H1 (cell line): Measurements from ENCODE around the gene CCDC33. TPM values are rescaled to one million over a fixed set of nuclear protein-coding genes. Genes with fewer than 3 reads are reported as not detected.

ENCODE experiments used
- ATF3 ChIP-seq: IDR thresholded peaks from 2 replicates; pipeline ENCODE4 v1.6.1; 2011; ENCODE audit warnings: low read depth, mild to moderate bottlenecking, low read length; ENCODE audit not compliant: insufficient read depth
- HDAC2 ChIP-seq, 2 experiments: fragments of 300-600 bp in 1 of 2; sonication (generic) in 1 of 2; IDR thresholded peaks; 2 replicates each; pipeline ENCODE4 v1.6.1; 2011 to 2012; ENCODE audit warnings: low read depth in 2 of 2, low read length in 2 of 2, mild to moderate bottlenecking in 2 of 2, moderate library complexity in 2 of 2, borderline replicate concordance in 1 of 2, inconsistent platforms in 1 of 2
- JUN ChIP-seq: IDR thresholded peaks from 2 replicates; pipeline ENCODE4 v1.6.1; 2011; ENCODE audit warnings: low read depth, mild to moderate bottlenecking, improper control_type of control experiment, low read length
- JUND ChIP-seq: IDR thresholded peaks from 2 replicates; pipeline ENCODE4 v1.6.1; 2011; ENCODE audit warnings: mild to moderate bottlenecking, improper control_type of control experiment, low read length
- SIX5 ChIP-seq: IDR thresholded peaks from 2 replicates; pipeline ENCODE4 v1.6.1; 2011; ENCODE audit warnings: mild to moderate bottlenecking, low read depth, low read length
- TAF1 ChIP-seq: IDR thresholded peaks from 2 replicates; pipeline ENCODE4 v1.6.1; 2011; ENCODE audit warnings: mild to moderate bottlenecking, low read depth, low read length
- TEAD4 ChIP-seq: IDR thresholded peaks from 2 replicates; pipeline ENCODE4 v1.6.1; 2012; ENCODE audit warnings: low read depth, low read length, inconsistent platforms, mixed read lengths
- polyA plus RNA-seq, 7 experiments: library from polyadenylated mRNA; depleted of rRNA in 3 of 7; stranded (reverse) in 5 of 7; unstranded in 2 of 7; fragments of >200 nt in 5 of 7; fragments of 200-250 nt in 2 of 7; gene quantifications; 1 replicate in 5 of 7; 2 replicates in 1 of 7; 4 replicates in 1 of 7; pipeline versions ENCODE4 v1.2.1 to v1.2.3, GENCODE V29; 2011 to 2013; ENCODE audit warnings: missing spikeins in 2 of 7, mixed read lengths in 2 of 7
- total RNA-seq: library from RNA; stranded (reverse); fragmentation: NEBNext Ultra II Directional; extraction: Animal tissue kit (Norgen Biotek cat#: 25700); gene quantifications from 2 replicates; pipeline ENCODE4 v1.2.1, GENCODE V29; 2021

The CCDC33 gene
- total and polyA plus RNA-seq, 2 of the 8 experiments (the other 6 are each of a cell fraction or from before 2014, with no cell fraction given): 2.0 to 2.7 TPM

GRCh38 chr15:74214324-74215021 lies 21.7 kb upstream of the CCDC33 start (continued):
- TF ChIP-seq TEAD4 (no peak), JUND (no peak), TAF1 (no peak), JUN (no peak), ATF3 (no peak), SIX5 (no peak), HDAC2 (IDR thresholded peaks at IDR 0.05; ENCODE audit: borderline replicate concordance in 1 of 2, low read depth in 2 of 2, low read length in 2 of 2) (peak in 1 of 2 experiments; percentile 100; a peak in 2 of 4 replicates)
